ENCODE measurements around the gene MCTP1.

Gene MCTP1

GRCh38 chr5:94784536-94785505 lies 500.1 kb downstream of the MCTP1 start:
- FAIRE-seq, result no peak
- DNase-seq (ENCODE audit: insufficient read length, low spot score), result no peak

- no peak for DNase-seq (ENCODE audit: insufficient read length, low spot score)
Observed at GRCh38 chr5:94782383-94782782, 502.5 kb downstream of the MCTP1 start.

GRCh38 chr5:94779684-94780083 lies 505.2 kb downstream of the MCTP1 start:
- FAIRE-seq, result no peak

More at GRCh38 chr5:94782383-94782782, 502.5 kb downstream of the MCTP1 start:
- FAIRE-seq, result no peak

GRCh38 chr5:94778732-94779131 lies 506.2 kb downstream of the MCTP1 start:
- DNase-seq (ENCODE audit: insufficient read length, low spot score) (no peak), FAIRE-seq (no peak)

More at GRCh38 chr5:94779684-94780083, 505.2 kb downstream of the MCTP1 start:
- no peak for DNase-seq (ENCODE audit: insufficient read length, low spot score)

- FAIRE-seq (no peak), DNase-seq (ENCODE audit: insufficient read length, low spot score) (no peak)
Observed at GRCh38 chr5:94778299-94778698, 506.6 kb downstream of the MCTP1 start.

GRCh38 chr5:94777056-94777880 lies 507.6 kb downstream of the MCTP1 start:
- DNase-seq (ENCODE audit: insufficient read length, low spot score) (no peak), FAIRE-seq (no peak)

GRCh38 chr5:94776167-94776566 lies 508.7 kb downstream of the MCTP1 start:
- FAIRE-seq (no peak), DNase-seq (ENCODE audit: insufficient read length, low spot score) (no peak)

- DNase-seq (ENCODE audit: insufficient read length, low spot score) (no peak), FAIRE-seq (no peak)
Observed at GRCh38 chr5:94775088-94775487, 509.8 kb downstream of the MCTP1 start.

- FAIRE-seq (no peak), DNase-seq (ENCODE audit: insufficient read length, low spot score) (no peak)
Observed at GRCh38 chr5:94771742-94772141, 513.2 kb downstream of the MCTP1 start.

GRCh38 chr5:94769996-94770395 lies 514.9 kb downstream of the MCTP1 start:
- DNase-seq (ENCODE audit: insufficient read length, low spot score) (no peak), FAIRE-seq (no peak)

GRCh38 chr5:94761786-94762185 lies 523.1 kb downstream of the MCTP1 start:
- DNase-seq (ENCODE audit: insufficient read length, low spot score) (no peak), FAIRE-seq (no peak)

GRCh38 chr5:94761055-94761454 lies 523.8 kb downstream of the MCTP1 start:
- DNase-seq (ENCODE audit: insufficient read length, low spot score), result no peak
- FAIRE-seq, result no peak

- DNase-seq (ENCODE audit: insufficient read length, low spot score) (no peak), FAIRE-seq (no peak)
Observed at GRCh38 chr5:94759961-94760360, 524.9 kb downstream of the MCTP1 start.

- DNase-seq (ENCODE audit: insufficient read length, low spot score) (no peak), FAIRE-seq (no peak)
Observed at GRCh38 chr5:94759022-94759421, 525.9 kb downstream of the MCTP1 start.

GRCh38 chr5:94754824-94755223 lies 530.1 kb downstream of the MCTP1 start:
- DNase-seq (ENCODE audit: insufficient read length, low spot score) (no peak), FAIRE-seq (no peak)

- DNase-seq (ENCODE audit: insufficient read length, low spot score) (no peak), FAIRE-seq (no peak)
Observed at GRCh38 chr5:94751460-94751859, 533.4 kb downstream of the MCTP1 start.

GRCh38 chr5:94750681-94751080 lies 534.2 kb downstream of the MCTP1 start:
- FAIRE-seq, result no peak
- no peak for DNase-seq (ENCODE audit: insufficient read length, low spot score)

- FAIRE-seq (no peak), DNase-seq (ENCODE audit: insufficient read length, low spot score) (no peak)
Observed at GRCh38 chr5:94749042-94749441, 535.9 kb downstream of the MCTP1 start.

- no peak for DNase-seq (ENCODE audit: insufficient read length, low spot score)
- no peak for FAIRE-seq
Observed at GRCh38 chr5:94748212-94748611, 536.7 kb downstream of the MCTP1 start.

GRCh38 chr5:94747371-94747770 lies 537.5 kb downstream of the MCTP1 start:
- no peak for FAIRE-seq

GRCh38 chr5:94746731-94747124 lies 538.2 kb downstream of the MCTP1 start:
- DNase-seq (ENCODE audit: insufficient read length, low spot score) (no peak), FAIRE-seq (no peak)

More at GRCh38 chr5:94747371-94747770, 537.5 kb downstream of the MCTP1 start:
- no peak for DNase-seq (ENCODE audit: insufficient read length, low spot score)

Data from HTR-8/SVneo (cell line).